ENCODE data around the gene MPZL1.
"Not testable (repeated sequence)": the region's sequence is repeated elsewhere in the genome, so short reads cannot be mapped to it uniquely, and the experiment has no call there.

MPZL1 gene

DNA sequence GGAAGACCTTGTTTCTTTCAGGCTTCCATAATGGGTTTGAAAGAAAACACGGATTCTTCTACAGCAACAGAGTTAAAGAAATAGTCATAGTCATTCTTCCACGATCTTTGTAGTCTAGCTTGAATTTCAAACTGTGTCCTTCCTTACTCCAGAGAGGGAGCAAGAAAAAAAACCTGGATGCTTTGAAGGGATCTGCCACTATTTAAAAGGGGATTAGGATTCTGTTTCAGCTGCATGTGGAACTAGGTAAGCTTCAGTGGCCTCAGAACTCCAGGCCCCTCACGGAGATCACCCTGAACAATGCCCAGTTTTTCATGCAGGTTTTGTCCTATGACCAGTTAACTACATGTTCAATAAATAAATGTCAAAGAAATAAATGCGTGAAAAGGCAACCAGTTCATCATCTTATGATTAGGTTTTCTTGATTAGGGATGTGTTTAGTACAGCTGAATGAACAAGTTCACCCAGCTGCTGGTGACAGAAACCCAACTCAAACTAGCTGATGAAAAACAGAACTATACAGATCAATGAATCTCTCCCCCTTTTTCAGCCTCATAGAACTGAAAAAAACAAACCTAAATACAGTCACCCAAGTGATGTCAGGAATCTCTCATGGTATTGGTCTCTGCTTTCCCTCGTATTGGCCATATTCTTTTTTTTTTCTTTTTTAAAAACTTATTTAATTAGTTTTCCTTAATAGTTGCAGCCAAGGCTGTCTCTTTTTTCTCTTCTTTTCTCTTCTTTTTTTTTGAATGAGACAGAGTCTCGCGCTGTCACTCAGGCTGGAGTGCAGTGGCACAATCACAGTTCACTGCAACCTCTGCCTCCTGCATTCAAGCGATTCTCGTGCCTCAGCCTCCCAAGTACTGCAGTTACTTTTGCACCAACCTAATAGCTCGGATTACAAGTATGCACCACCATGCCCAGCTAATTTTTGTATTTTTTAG is 14.6 kb upstream of the MPZL1 start:
- Mint-ChIP-seq H3K4me3 (no peak overlapping the region), H3K9me3 (no peaks in the 10 kb centered on the region), H3K27me3 (no peaks in the 10 kb centered on the region), H3K4me1 (ENCODE audit: low read depth) (peaks cover 31% of the 10 kb centered on the region), H3K36me3 (ENCODE audit: low read depth) (peaks cover 18% of the 10 kb centered on the region), H3K27ac (peak overlapping the region; percentile 42)

DNA sequence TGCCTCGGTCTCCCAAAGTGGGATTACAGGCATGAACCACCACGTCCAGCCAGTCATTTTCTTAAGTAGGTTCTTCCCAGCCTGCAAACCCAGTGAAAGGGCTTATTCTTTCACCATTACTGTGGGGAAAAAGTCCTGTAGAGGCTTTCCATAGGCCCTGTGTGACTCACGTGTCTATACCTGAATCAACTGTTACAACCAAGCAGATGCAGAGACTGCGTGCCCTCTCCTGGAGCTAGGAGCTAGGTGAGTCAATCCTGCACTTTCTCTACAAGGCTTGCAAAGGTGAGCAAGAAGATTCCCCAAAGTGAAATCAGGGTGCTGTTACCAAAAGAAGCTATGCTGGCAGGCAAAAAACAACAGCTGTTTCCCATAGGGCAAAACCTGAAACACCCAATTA is 13.8 kb upstream of the MPZL1 start:
- peak overlapping the region; percentile 42 for H3K27ac Mint-ChIP-seq
- peaks cover 18% of the 10 kb centered on the region for H3K36me3 Mint-ChIP-seq (ENCODE audit: low read depth)
- H3K4me1 Mint-ChIP-seq (ENCODE audit: low read depth): peaks cover 38% of the 10 kb centered on the region
- no peaks in the 10 kb centered on the region for H3K27me3 Mint-ChIP-seq
- H3K9me3 Mint-ChIP-seq: no peaks in the 10 kb centered on the region
- H3K4me3 Mint-ChIP-seq: no peak overlapping the region

DNA sequence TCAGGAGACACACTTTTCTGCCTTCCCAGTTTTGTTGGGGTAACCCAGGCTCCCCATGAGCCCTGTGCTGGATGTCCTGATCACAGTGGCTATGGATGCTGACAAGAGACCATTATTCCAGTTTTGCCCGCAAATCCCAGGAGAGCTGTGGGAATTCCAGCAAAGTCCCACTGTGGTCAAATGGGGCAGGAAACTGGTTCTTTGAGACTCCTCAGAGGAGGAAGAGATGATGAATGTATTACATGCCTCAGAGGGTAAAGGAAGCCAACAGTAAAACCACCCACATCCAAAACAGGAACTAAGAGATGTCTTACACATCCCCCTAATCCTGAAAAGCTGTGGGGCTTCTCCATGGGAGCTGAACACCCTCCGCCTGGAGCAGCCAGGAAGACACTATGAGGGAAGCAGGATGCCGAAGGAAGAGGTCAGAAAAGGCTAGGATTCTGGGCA is 12.8 kb upstream of the MPZL1 start:
- Mint-ChIP-seq H3K4me3 (no peak overlapping the region), H3K9me3 (no peaks in the 10 kb centered on the region), H3K27ac (peak overlapping the region; percentile 70), H3K27me3 (no peaks in the 10 kb centered on the region), H3K4me1 (ENCODE audit: low read depth) (peaks cover 48% of the 10 kb centered on the region), H3K36me3 (ENCODE audit: low read depth) (peaks cover 10% of the 10 kb centered on the region)

DNA sequence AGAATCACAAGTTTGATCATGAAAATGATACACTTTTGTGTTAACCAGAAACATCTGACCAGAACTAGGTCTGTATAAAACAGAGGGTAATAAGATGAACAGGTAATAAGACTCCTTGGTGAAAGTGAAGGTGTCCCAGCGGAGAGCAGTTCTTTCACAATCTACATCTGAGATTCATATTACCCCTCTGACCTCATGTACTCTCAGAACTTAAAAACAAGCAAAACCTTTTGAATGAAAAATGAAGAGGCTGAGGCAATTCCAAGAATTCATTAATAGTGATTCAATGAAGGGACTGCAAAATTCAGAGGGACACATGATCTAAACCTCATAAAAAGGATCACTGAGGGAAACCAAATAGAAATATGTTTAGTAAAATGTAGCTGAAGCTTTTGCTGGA is 10.9 kb upstream of the MPZL1 start:
- Mint-ChIP-seq H3K9me3 (no peaks in the 10 kb centered on the region), H3K27ac (no peak overlapping the region), H3K36me3 (ENCODE audit: low read depth) (peaks cover 8% of the 10 kb centered on the region), H3K4me3 (no peak overlapping the region), H3K4me1 (ENCODE audit: low read depth) (peaks cover 62% of the 10 kb centered on the region), H3K27me3 (no peaks in the 10 kb centered on the region)

DNA sequence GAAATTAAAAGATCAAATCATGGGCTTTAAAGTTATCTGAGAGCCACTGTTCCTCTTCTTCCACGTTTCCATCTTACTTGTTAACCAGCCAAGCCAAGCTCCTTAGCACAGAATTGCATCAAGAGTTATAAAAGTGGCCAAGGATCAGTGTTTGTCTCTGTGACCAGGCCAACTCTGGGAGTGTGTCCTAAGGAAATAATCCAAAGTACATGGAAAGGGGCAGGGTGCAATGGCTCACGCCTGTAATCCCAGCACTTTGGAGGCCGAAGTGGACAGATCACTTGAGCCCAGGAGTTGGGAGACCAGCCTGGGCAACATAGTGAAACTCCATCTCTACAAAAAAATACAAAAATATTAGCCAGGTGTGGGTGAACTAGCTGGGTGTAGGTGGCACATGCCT is 10.0 kb upstream of the MPZL1 start:
- H3K27ac Mint-ChIP-seq: no peak overlapping the region
- H3K9me3 Mint-ChIP-seq: no peaks in the 10 kb centered on the region
- H3K36me3 Mint-ChIP-seq (ENCODE audit: low read depth): peaks cover 8% of the 10 kb centered on the region
- H3K27me3 Mint-ChIP-seq: no peaks in the 10 kb centered on the region
- H3K4me3 Mint-ChIP-seq: no peak overlapping the region
- H3K4me1 Mint-ChIP-seq (ENCODE audit: low read depth): peaks cover 58% of the 10 kb centered on the region

DNA sequence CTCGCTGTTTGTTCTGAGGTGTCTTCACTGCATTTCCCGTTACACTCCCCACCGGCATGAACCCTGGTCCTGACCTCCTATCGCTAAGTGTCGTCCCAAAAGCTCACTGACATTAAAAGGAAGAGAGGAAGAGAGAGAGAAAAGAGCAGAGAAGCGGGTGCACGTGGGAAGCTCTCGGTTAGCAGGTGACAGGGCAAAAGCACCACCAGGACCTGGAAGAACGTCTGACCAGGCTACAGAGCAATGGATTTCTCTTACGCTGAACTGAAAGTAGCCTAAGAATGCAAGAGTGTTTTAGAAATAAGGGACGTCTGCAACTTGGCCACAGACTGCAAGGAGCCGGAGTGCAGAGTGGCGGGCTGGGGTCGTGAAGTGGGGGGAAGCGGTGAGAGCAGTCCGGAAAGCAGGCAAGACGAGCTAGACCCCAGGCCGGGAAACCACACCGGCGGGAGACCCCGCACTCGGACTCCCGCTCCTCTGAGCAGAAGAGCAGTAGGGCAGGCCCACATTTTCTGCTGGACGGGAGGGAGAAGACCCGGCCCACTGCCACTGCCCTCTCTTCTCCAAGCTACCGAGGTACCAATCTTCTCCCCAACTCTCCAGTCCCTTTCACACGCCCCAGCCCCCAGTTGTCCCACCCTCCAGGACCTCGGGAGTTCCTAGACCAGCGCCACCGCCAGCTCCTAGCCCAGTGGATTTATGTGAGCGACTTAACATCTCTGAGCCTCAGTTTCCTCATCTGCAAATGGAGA is 8.3 kb upstream of the MPZL1 start:
- Mint-ChIP-seq H3K9me3 (no peaks in the 10 kb centered on the region), H3K4me1 (ENCODE audit: low read depth) (peaks cover 48% of the 10 kb centered on the region), H3K27me3 (no peaks in the 10 kb centered on the region), H3K36me3 (ENCODE audit: low read depth) (peaks cover 8% of the 10 kb centered on the region), H3K27ac (peak overlapping the region; percentile 87), H3K4me3 (peak overlapping the region; percentile 91)

DNA sequence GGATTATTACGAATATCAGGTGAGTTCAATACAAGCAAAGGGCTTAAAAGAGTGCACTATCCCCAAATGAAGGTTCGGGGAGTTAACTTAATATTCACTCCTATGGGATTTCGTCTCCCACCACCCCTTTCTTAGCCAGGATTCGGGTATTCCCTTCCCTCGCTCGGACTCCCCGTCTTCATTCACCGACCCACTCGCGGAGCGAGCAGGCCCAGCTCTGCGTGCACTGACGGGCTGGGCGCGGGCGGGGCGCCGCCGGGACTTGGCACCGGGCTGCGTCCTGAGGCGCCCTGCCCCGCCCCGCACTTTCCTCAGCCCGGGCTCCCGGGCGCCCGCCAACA is 7.7 kb upstream of the MPZL1 start:
- Mint-ChIP-seq H3K27ac (peak overlapping the region; percentile 87), H3K4me1 (ENCODE audit: low read depth) (peaks cover 46% of the 10 kb centered on the region), H3K4me3 (peak overlapping the region; percentile 91), H3K9me3 (no peaks in the 10 kb centered on the region), H3K27me3 (no peaks in the 10 kb centered on the region), H3K36me3 (ENCODE audit: low read depth) (peaks cover 8% of the 10 kb centered on the region)

DNA sequence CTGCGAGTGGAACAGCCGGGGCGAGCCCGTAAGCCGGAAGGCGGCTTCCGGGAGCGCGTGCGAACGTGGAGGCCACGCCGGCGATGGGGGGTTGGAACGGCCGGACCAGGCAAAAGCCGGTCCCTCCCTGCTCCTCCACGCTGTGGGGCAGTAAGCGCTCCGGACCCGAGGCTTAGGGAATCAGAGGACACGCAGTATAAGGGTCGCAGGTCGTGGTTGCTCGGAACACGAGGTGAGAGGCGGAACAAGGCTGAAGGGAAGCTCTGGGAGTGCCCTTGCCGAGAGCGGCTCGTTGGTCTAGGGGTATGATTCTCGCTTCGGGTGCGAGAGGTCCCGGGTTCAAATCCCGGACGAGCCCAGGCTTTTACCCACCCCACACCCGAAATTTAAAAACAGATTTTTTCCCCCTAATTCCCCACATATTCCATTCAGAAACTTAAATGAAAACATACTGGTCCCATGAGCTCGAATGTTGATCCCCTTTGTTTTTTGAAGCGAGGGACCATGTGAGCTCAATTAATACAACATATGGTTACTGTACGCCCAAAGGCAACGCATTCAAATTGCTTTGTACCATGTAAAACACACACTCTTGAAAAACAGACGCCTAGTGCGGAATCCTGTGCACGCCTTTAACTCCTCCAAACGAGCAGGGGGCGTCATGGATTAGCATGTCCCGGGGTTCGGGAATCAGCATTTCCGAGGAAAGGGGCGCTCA is 7.2 kb upstream of the MPZL1 start:
- Mint-ChIP-seq H3K9me3 (no peaks in the 10 kb centered on the region), H3K4me3 (peak overlapping the region; percentile 91), H3K27ac (peak overlapping the region; percentile 97), H3K4me1 (ENCODE audit: low read depth) (peaks cover 48% of the 10 kb centered on the region), H3K27me3 (no peaks in the 10 kb centered on the region), H3K36me3 (ENCODE audit: low read depth) (peaks cover 8% of the 10 kb centered on the region)

DNA sequence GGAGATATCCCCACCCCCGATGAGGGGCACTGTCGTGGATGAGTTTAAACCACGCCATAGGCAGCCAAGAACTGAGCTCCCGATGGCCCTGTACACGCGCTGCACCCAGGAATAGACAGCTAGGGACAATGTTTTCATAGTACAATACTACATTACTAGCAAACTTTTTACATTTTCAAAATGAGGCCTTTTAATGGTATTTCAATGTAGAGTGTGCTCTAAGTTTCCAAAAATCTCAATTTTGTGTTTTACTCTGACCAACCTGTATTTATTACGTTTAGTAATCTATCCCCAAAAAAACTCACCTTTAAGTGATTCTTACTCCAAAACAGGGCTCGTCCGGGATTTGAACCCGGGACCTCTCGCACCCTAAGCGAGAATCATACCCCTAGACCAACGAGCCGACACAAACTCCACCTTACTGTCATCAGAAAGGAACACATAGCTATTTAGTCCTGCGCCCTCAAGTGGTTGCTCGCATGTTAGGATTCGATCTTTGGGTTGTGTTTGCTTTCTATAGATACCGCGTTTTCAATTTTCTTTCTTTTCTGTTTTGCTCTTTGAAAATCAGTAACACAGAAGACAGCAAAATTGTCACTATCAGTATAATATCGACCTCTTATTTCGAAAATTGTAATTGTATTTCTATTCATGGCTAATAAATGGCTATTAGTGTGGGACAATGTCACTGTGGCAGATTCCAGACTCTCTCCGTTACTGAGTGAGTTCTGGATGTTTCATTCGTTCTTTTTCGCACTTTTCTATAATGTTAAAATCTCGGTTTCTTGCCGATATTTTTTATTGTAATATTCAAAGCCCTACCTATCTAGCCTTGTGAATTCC is 6.4 kb upstream of the MPZL1 start:
- Mint-ChIP-seq H3K27me3 (no peaks in the 10 kb centered on the region), H3K36me3 (ENCODE audit: low read depth) (peaks cover 8% of the 10 kb centered on the region), H3K9me3 (no peaks in the 10 kb centered on the region), H3K4me1 (ENCODE audit: low read depth) (peaks cover 53% of the 10 kb centered on the region), H3K27ac (peak overlapping the region; percentile 97), H3K4me3 (peak overlapping the region; percentile 91)

DNA sequence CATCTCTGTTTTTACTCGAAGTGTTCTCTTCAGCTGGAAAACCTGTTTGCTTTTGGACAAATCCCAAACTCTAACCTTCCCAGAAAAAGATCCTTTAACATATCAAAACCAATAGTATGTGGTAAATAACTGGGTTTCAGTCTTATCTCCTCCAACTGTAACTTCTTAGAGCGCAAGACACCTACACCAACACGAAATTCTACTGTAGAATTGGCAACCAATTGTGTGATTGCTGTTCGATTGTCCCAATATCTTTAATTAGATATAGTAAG is 5.8 kb upstream of the MPZL1 start:
- H3K4me1 Mint-ChIP-seq (ENCODE audit: low read depth): peaks cover 59% of the 10 kb centered on the region
- peak overlapping the region; percentile 97 for H3K27ac Mint-ChIP-seq
- peak overlapping the region; percentile 91 for H3K4me3 Mint-ChIP-seq

DNA sequence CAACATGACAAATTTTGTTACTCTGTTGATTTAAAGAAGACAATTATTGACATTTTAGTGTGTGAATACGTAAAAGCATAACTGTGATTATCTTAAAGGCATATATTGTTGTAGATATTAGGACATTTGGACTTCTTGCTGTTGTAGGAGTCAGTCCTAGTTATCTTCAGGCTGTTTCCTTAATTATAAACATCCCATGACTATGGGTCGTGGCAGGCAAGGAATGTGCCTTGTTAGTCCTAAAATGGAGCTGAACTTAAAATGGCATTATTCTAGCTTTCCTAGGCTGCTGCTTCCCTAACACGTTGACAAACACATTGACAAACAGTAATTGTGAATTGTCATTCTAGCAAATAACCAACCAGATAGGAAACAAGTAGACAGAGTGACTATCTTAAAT is 4.4 kb upstream of the MPZL1 start:
- Mint-ChIP-seq H3K27ac (no peak overlapping the region), H3K36me3 (ENCODE audit: low read depth) (peaks cover 8% of the 10 kb centered on the region), H3K27me3 (no peaks in the 10 kb centered on the region), H3K4me1 (ENCODE audit: low read depth) (peaks cover 67% of the 10 kb centered on the region), H3K4me3 (peak overlapping the region; percentile 91), H3K9me3 (no peaks in the 10 kb centered on the region)

More for the DNA sequence above, 5.8 kb upstream of the MPZL1 start:
- Mint-ChIP-seq H3K36me3 (ENCODE audit: low read depth) (peaks cover 8% of the 10 kb centered on the region), H3K9me3 (no peaks in the 10 kb centered on the region), H3K27me3 (no peaks in the 10 kb centered on the region)

DNA sequence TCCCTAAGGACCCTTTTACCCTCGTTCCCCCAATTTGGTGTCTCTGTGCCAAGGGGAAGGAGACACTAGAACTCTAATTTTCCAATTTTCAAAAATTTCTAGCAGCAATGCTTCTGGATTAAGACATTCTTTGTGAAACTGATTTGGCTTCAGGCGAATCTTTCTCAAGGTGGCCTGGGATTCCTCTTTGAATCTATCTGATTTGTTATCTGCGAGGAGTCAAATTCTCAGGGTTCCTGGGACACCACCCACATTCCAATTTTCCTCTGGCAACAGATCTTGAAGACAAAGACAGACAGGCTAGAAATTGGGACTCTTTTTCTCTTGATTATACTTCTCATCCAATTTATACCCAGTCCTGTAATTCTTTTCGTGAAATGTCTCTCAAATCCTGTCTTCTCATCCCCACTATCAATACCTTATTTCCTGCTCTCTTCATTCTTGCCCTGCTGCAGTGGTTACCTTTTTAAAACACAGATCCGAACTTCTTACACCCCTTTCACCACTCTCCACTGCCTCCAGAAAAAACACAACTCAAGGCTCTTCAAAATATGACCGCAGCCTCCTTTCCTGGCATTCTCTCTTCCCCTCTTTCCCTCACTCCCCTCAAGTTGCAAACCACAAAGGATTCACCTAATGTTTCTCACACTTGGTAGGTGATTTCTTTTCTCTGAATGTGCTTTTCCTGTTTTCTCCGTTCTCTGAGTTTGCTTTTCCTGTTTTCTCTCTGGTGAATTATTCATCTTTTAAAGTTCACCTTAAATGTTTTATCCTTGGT is 2.7 kb upstream of the MPZL1 start:
- H3K4me1 Mint-ChIP-seq (ENCODE audit: low read depth): peaks cover 67% of the 10 kb centered on the region
- H3K27me3 Mint-ChIP-seq: no peaks in the 10 kb centered on the region
- peak overlapping the region; percentile 51 for H3K27ac Mint-ChIP-seq
- peaks cover 8% of the 10 kb centered on the region for H3K36me3 Mint-ChIP-seq (ENCODE audit: low read depth)
- H3K4me3 Mint-ChIP-seq: no peak overlapping the region
- no peaks in the 10 kb centered on the region for H3K9me3 Mint-ChIP-seq

DNA sequence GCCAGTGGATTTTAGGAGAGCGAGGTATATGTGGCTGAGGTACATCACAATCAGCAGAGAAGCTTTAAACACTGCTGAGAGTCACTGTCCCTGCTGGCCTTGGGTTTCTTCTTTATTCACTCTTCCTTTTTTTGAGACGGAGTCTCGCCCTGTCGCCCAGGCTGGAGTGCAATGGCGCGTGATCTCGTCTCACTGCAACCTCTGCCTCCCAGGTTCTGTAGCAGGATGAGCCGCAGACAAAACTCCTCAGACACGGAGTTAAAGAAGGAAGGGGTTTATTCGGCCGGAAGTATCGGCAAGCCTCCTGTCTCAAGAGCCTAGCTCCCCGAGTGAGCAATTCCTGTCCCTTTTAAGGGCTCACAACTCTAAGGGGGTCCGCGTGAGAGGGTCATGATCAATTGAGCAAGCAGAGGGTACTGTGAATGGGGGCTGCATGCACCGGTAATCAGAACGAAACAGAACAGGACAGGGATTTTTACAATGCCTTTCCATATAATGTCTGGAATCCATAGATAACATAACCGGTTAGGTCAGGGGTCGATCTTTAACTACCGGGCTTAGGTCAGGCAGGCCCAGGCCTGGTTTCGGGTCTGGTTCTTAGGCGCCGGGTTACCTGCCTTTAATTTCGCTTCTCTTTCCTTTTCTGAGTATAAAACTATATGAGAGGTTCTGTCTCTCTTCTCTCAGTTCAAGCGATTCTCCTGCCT is 1.9 kb upstream of the MPZL1 start:
- not testable (repeated sequence) for H3K4me3 Mint-ChIP-seq; H3K27me3 Mint-ChIP-seq; H3K9me3 Mint-ChIP-seq; H3K36me3 Mint-ChIP-seq (ENCODE audit: low read depth)
- Mint-ChIP-seq H3K27ac (peak overlapping the region; percentile 51), H3K4me1 (ENCODE audit: low read depth) (peaks cover 63% of the 10 kb centered on the region)

Measured in stimulated activated naive CD8-positive, alpha-beta T cell treated with anti-CD3 and anti-CD28 coated beads, Interleukin-15, Interleukin-2, amounts not matched to agents 100 ng/mL and 50 ng/mL, for 24 hours (primary cell).